GM21381 (cell line): ENCODE measurements around the gene SKAP1.
"Not testable (repeated sequence)": the region's sequence is repeated elsewhere in the genome, so short reads cannot be mapped to it uniquely, and the experiment has no call there.

Experiments used
- ATAC-seq: cut with Tn5 transposase; IDR thresholded peaks from one replicate; pipeline ENCODE4 v1.9.1; 2021; ENCODE audit warnings: mild to moderate bottlenecking, moderate library complexity; ENCODE audit not compliant: unreplicated experiment

SKAP1 gene

DNA sequence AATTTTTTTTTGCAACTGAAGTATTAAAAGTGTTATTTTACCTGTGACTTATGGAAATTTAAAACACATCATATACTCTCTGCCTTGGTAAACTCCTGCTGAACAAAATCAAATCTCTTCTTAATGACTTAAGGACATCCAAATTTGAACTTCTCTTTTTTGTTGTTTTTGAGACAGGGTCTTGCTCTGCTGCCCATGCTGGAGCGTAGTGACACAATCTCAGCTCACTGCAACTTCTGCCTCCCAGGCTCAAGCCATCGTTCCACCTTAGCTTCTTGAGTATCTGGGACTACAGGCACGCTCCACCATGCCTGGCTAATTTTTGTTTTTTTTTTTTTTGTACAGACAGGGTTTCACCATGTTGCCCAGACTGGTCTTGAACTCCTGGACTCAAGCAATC, 56.1 kb downstream of the SKAP1 start:
- ATAC-seq = no peak

- ATAC-seq = no peak
These were observed 56.7 kb downstream of the SKAP1 start for GRCh38 chr17:48373130-48373830.

- not testable (repeated sequence) for ATAC-seq
These were observed 61.0 kb downstream of the SKAP1 start for GRCh38 chr17:48368967-48369366.

DNA sequence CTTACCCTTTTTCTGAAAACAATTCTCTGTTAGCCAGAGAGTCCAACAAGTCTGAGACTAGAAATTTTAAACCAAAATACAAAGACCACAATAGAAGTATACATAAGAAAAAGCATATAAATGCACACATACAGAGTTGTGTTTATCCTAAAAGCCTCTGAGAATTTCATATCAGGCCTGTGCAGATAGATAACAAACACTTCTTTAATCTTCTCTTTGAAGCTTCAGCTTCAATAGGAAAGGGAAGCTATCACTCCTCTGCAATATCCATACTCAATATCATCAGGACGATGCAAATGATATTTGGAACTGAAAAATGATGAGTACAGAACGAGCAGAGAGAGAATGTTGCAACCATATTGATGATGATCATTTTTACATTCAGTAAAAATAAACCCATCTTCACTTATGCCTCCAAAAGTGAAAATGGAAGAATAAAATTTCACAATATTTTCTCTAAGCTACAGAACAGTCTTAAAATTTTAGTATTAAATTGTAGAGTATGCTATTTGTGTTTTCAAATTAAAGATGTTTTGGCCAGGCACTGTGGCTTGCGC, 61.6 kb downstream of the SKAP1 start:
- no peak for ATAC-seq

DNA sequence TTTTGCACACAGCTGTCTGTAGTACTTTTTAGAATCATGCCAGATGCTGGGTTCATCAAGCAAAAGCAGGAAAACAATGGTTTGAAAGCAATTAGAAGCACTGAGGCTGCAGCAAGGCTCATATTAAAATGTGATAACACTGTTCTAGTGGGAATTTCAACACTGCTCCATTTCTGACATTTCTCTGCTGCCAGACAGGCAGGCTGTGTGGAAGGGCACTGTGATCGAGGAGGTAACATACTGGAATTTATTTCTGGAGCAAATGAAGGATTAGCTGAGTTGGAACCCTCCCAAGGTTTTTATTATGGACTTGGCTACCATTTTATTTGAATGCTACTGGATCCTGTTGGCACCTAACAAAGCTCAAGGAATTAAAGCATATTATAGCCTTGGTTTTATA, 66.9 kb downstream of the SKAP1 start:
- ATAC-seq = no peak

GRCh38 chr17:48360861-48361633, 69.0 kb downstream of the SKAP1 start:
- ATAC-seq = not testable (repeated sequence)

DNA sequence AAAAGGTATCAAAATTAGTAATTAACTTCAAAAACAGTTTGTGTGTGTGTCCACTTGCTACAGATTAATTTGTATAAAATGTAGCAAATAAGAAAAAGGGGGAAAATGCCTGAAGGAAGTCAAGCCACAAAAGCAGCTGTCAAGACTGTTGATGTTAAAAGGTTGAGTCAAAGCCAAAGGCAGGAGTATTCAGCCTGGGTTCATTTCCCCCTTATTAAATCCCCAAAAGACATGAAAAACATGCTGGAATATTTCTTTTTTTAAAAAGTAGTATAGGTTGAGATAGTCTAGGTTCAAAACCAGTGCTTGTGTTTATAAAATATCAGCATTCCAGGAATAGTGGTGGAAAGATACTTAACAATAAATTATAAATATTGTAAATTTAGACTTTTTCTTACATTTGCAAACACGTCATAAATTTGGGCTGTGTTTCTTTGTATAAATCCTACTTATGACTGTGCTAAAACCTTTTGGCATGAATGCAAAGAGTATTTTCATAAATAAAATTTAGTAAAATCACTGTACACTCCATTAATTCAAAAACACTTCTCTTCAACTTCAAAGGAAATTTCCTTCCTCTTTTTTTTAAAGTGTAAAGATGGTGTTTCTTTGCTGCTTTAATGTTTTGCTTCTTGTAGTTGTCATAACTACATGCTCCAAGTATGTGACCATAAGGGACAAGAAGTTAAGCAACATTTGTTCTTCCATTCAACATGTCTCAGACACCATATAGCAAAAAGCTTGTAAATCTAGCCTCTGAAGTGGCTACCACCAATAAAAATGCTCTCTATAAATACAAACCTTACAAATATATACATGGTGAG, 72.0 kb downstream of the SKAP1 start:
- no peak for ATAC-seq

- no peak for ATAC-seq
These were observed 73.1 kb downstream of the SKAP1 start for GRCh38 chr17:48356866-48357265.

DNA sequence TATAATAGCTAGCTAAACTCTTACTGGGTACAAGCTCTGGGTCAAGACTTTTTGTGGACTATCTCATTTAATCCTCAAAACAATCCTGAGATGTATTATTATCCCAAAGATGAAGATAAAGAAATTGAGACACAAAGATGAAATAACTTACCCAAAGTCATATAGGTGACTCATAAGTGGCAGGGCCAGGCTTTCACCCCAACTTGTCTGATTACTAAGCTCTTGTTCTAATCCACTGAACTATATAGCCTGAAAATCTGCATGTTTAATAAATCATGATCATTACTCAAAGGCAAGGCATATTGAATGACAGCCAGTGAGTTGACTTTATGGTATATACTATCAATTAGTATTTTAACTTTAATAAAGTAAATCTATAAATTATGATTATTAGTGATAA, 77.4 kb downstream of the SKAP1 start:
- no peak for ATAC-seq

DNA sequence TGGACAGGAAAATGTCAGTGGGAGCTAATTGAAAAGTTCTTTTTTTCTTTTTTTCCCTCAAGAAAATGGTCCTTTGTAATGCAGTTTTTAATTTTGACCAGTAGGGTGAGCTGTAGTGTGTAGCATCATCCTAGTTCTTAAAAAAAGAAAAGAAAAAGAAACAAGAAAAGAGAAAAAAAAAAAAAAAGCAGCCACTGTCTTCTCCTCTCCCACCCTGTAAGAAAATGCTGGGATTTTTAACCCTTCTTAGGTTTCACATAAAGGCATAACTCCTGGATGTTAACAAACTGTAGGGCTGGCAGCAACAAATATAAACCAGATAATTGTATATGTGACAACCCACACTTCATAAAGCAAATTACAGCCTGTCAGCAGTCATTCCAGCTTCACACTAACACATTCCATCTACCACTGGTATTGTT, 78.1 kb downstream of the SKAP1 start:
- ATAC-seq = no peak

DNA sequence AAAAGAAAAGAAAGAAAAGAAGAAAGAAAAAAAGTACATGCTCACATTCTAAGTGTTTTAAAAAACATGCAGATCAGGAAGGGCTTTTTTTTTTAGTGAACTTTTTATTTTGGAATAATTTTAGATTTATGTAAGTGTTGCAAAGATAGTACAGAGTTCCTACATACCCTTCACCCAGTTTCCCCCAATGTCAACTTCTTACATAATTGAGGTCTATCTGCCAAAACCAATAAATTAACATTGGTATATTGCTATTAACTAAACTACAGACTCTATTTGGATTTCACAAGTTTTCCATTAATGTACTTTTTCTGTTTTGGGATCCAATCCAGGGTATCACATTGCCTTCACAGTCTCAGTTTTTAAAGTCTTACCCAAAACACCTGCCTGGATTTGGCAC, 81.7 kb downstream of the SKAP1 start:
- ATAC-seq = no peak

GRCh38 chr17:48347177-48347576, 82.8 kb downstream of the SKAP1 start:
- no peak for ATAC-seq

- ATAC-seq = no peak
These were observed 85.8 kb downstream of the SKAP1 start for GRCh38 chr17:48344251-48344650.

DNA sequence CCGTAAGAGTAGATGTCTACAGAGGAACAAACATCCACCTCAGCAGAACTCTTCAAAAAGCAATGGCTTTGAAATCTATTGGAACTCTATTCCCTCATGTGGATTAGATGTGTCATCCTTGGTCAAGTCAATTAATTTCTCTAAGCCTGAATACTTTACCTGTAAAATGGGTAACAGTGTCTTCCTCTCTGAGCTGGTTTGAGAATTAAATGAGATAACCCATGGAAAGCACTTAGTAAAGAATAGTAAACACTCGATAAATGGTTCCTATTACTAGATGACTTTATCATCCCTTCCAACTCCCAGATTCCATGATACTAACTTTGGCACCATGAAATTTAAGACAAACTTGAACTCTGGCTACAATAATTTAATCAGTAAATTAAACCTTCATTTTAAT, 89.1 kb downstream of the SKAP1 start:
- ATAC-seq = no peak

- ATAC-seq = no peak
These were observed 91.3 kb downstream of the SKAP1 start for GRCh38 chr17:48338720-48339119.

DNA sequence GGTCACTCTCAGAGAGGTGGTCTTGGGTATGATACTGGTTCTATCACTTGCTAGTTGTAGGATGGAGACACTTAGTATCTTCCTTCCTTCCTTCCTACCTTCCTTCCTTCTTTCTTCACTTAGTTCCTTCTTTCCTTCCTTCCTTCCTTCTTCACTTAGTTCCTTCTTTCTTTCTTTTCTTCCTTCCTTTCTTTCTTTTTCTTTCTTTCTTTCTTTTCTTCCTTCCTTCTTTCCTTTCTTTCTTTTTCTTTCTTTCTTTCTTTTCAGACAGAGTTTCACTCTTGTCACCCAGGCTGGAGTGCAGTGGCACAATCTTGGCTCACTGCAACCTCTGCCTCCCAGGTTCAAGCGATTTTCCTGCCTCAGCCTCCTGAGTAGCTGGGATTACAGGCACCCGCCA, 92.1 kb downstream of the SKAP1 start:
- ATAC-seq = not testable (repeated sequence)

DNA sequence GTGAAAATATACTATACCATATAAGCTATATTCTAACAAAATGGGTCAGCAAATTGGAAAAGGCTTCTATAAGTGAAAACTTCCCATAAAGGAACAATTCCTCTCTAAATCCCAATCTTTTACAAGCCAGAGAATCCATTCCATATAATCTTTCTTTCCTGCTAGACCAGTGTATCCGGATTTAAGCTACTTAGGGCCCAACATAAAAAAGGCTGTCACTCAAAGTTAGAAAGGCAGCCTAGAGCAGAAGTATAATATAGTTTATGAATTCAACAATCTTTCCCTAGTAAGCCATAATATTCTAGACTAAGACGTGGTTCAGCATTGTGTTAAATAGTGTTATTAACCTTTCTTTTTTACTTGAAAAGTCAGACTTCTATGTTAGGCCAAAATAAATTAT, 93.0 kb downstream of the SKAP1 start:
- no peak for ATAC-seq

DNA sequence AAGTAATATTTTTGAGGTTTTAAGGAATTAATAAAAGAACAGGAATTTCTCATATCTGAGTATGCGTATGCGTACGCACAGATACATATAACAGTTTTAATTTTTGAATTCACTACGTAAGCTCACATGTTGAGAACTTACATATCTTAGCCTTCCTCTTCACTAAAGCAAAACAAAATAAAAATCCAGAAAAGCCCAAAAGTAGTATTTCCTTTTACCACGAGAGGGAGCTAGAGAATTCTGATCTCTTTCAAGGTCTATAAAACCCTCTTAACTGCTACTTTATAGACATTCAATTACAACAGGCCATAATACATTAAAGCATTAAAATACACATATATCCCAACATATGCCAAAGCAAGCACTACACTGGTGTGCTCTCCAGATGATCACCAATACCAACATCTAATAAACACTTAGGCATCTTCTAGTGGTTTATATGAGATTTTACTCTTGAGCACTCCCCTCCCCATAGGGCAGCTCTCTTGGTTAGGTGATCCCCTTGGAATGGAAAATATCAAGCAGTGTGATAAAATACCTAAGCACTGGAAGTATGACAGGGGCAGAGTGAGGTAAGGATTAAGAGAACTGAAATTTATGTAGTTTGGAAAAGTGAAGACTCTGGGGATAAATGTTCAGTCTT, 94.0 kb downstream of the SKAP1 start:
- no peak for ATAC-seq

GRCh38 chr17:48335146-48335784, 94.7 kb downstream of the SKAP1 start:
- no peak for ATAC-seq

GRCh38 chr17:48333034-48333530, 96.9 kb downstream of the SKAP1 start:
- no peak for ATAC-seq
